Stimulated activated CD8-positive, alpha-beta memory T cell treated with anti-CD3 and anti-CD28 coated beads, Interleukin-12 subunit alpha, Interleukin-12 subunit beta, amount 100 ng/mL, for 24 hours (primary cell): ENCODE measurements around the gene GDF11.
"Not testable (repeated sequence)": the region's sequence is repeated elsewhere in the genome, so short reads cannot be mapped to it uniquely, and the experiment has no call there.

Source experiments
- DNase-seq: peaks from one replicate; pipeline ENCODE4 v3.0.0-alpha.2; 2020; ENCODE audit errors: extremely low read depth

GDF11 gene

GRCh38 chr12:55741931-55742680, 816 bp upstream of the GDF11 start:
- no peak for DNase-seq

DNA sequence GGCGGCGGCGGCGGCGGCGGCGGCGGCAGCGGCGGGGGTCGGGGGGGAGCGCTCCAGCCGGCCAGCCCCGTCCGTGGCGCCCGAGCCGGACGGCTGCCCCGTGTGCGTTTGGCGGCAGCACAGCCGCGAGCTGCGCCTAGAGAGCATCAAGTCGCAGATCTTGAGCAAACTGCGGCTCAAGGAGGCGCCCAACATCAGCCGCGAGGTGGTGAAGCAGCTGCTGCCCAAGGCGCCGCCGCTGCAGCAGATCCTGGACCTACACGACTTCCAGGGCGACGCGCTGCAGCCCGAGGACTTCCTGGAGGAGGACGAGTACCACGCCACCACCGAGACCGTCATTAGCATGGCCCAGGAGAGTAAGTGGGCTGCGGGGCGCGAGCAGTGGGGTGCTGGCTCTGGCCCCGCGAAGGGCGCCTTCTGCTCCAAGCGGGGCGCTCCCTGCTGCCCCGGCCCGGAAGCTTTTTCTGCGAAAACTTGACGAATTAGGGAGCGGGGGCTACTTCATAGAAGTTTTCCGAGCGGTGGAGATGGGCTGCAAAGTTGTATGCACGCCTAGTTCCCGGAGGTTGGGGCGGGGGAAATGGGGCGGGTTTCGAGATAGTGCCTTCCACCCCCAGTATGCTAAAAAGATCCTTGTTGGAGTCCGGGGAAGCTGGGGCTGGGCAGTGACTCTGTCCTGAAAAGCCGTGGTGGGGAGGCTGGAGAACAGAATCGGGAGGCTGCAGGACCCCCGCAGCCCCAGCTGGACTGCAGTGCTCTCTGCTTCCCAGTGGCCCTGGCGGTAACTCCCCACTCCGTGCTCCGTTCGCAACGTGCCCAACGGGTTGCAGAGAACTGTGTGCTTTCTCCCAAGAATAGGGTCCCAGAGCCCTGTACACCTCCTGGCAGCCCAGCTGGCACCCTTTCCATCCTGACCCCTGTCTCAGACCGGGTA, 751 bp downstream of the GDF11 start:
- no peak for DNase-seq

- no peak for DNase-seq
These were observed 1.6 kb downstream of the GDF11 start for GRCh38 chr12:55744340-55745030.

DNA sequence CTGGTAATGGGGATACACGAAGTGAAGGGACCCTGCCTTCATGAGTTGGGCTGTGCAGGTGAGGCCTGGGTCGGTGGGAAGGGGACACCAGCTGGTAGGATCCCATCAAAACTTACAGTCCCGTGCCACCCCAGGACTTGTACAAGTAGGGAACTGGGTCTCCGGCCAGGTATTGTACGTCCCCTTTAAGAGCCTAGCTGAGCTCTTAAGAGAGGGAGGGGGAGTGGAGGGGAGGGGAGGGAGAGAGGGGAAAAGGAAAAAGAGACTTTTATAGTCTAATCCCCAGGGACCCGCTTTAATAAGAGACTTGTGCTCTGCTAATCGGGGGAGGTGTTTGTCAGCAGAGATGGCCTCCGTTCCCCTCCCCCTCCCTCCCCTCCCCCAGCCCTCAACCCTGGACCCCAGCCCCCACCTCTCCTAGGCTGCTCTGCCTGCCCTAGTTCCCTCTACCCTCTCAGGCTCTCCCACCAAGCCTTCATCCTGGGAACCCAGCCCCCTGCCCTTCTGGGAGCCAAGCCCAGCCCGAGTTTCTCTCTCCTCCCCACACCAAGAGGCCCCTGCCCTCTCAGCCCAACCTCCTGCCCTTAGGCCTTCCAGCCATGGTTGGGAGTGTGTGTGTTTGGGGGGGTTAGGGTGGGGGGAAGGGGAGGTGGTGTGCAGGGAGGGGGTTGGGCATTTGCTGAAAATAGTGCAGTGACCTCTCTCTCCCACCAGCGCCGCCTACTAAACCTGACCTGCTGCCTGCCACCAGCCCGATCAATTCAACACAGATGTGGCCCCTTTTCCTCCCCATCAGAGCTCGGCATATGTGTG, 2.6 kb downstream of the GDF11 start:
- no peak for DNase-seq

DNA sequence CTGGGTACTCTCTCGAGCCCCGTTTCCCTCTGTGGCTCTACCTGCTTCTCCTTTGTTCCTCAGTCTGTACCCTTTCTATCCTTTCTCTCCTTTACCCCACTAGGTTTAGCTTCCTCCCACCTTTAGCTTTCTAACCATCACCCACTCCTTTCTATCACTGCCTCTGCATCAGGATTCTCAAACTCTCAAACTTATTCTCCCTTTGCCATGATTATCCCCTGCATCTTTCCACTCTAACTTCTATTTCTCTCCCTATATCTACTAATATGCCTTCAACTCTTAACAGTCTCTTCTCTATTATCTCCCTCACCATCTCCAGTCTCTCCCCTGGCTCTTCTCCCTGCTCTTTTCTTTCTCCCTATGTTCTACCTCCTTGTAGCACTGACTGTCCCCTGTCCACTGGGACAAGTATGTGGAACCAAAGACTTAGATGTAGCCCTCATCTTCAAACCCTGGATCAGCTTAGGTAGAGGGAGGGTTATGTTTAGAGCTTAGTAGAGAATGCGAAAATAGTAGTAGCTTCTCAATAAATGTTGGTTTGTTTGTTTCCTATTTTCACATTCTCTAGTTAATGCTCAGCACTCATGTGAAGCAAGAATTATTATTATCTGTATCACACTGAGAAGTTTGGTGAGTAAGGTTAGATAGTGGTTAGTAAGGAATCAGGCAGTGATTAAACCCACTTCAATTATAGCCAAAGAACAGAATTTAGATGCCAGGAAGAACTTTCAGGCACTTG, 3.4 kb downstream of the GDF11 start:
- no peak for DNase-seq

DNA sequence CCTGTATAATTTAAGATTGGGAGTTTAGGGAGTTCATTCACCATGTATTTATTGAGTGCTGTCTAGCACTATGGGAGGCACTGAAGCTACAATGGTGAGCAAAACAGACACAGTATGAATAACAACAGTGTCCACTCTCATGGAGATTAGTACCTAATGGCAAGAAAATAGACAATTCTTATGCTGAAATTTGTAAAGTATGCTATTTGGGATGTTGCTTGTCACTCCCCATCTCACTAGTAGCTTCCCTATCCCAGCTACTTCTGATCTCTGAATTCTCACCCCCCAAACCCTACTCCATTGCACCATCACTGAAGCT, 4.0 kb downstream of the GDF11 start:
- no peak for DNase-seq

GRCh38 chr12:55748230-55748993, 5.5 kb downstream of the GDF11 start:
- no peak for DNase-seq

DNA sequence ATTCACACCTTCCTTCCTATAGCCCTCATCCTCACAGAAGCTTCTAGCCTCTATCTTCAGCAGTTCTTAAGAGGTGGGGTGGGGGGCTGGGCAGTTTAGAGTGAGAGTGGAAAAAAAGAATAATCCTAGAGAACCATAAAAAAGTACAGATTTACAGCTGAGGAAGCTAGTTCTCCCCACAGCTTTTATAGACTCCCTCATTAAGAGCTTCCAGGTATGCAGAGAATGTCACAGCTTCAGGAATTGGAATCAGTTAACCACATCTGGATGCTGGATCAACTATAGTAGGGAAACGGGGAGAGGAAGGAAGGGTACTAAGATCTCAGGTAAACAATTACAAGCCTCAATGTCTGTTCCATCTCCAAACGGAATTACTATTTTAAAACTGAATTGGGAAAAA, 12.3 kb downstream of the GDF11 start:
- DNase-seq, result no peak

GRCh38 chr12:55757701-55758100, 14.8 kb downstream of the GDF11 start:
- DNase-seq, result no peak

- not testable (repeated sequence) for DNase-seq
These were observed 15.7 kb downstream of the GDF11 start for GRCh38 chr12:55758575-55758974.

DNA sequence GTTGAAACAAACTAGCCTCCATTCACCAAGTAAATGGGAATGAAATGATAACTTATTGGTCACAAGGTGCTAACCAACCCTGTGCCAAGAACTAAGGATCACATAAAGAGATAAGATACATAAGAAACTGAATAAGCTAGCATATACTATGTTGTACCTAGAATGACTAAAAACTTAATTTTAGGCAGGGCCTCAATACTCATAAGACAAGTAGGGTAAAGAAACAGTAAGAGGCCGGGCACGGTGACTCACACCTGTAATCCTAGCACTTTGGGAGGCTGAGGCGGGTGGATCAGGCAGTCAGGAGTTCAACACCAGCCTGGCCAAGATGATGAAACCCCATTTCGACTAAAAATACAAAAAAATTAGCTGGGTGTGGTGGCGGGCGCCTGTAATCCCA, 17.7 kb downstream of the GDF11 start:
- no peak for DNase-seq

GRCh38 chr12:55762646-55763045, 19.7 kb downstream of the GDF11 start:
- no peak for DNase-seq

- DNase-seq, result no peak
These were observed 22.9 kb downstream of the GDF11 start for GRCh38 chr12:55765736-55766290.

DNA sequence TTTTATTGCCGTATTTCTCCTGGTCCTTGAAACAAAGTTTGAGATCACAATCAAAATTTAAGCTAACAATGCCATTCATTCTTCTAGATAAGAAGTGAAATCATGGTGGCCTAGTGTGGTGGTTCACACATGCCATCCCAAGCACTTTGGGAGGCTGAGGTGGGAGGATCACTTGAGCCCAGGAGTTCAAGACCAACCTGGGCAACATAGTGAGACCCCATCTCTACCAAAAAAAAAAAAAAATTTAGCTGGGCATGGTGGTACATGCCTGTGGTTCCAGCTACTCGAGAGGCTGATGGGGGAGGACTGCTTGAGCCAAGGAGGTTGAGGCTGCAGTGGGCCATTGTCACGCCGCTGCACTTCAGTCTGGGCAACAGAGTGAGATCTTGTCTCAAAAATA, 24.2 kb downstream of the GDF11 start:
- no peak for DNase-seq

DNA sequence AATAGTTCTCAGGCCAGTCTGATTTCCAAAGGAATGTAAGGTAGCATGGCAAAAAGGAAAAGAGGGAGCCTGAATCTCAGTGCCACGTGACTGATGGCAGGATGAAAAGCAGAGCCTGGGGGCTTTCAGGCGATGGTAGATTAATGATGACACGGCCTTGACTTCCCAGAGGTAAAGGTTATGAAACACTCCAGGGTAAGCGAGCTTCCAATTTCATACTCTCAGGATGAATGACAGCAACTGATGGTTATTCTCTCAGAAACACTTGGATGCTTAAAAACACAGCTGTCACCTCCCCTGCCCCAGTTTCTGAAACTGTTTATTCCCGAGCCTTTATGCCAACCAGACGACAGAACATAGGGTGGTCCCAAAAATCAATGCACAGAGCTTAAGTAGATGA, 28.8 kb downstream of the GDF11 start:
- no peak for DNase-seq

DNA sequence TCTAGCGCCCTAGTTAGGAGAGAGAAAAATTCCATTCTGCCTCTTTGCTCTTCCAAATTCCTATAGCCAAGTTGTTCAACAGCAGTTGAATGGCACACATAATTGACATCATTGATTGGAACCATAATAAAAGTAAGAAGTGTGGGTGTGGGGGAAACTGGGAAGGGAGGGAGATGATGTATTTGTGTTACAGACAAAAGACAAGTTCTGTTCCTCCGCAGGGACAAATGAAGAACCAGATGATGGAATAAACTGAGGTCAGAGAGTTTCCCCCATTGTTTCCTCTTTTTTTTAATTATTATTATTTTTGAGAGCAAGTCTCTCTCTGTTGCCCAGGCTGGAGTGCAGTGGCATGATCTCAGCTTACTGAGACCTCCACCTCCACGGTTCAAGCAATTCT, 34.9 kb downstream of the GDF11 start:
- no peak for DNase-seq

DNA sequence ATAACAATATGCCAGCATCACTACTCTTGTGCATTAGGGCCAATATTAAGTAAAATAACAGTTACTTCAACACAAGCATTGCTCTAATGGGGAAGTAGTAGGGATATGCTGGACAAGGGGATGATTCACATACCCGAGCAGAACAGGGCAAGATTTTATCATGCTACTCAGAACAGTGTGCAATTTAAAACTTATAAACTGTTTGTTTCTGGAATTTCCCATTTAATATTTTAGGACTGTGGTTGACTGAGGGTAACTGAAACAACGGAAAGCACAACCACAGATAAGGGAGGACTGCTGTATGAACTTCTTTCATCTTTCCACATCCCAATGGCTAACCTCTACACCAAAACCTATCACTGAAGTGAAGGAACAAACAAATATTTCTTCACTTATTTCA, 37.8 kb downstream of the GDF11 start:
- no peak for DNase-seq

- no peak for DNase-seq
These were observed 45.6 kb downstream of the GDF11 start for GRCh38 chr12:55788546-55788945.

- no peak for DNase-seq
These were observed 46.2 kb downstream of the GDF11 start for GRCh38 chr12:55789171-55789570.

DNA sequence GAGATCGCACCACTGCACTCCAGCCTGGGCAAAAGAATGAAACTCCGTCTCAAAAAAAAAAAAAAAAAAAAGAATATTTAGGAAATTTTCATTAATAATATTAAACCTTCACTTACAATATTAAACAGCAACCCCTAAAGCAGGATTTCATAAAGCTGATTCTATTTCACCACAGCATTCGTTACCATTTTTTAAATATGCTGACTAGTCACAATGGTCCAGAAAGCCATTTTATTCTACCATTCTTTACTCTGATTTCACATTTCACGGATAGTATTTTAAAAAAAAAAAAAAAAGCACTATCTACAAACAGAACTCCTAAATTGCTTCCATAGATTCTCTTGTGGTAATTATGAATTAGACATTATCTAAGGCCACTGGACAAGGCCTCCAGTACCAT, 47.0 kb downstream of the GDF11 start:
- DNase-seq, result no peak
